Measurements from ENCODE around the gene SPI1. TPM values are rescaled to one million over a fixed set of nuclear protein-coding genes. Genes with fewer than 3 reads are reported as not detected.

The SPI1 gene
- total RNA-seq, 2 donors from 2014 or later, result 7.5 to 10.9 TPM

GRCh38 chr11:47403135-47403534 lies 24.8 kb upstream of the SPI1 start:
- no peak overlapping the region for H3K4me3 ChIP-seq
- H3K4me1 ChIP-seq, result peaks cover 28% of the 10 kb centered on the region
- H3K27me3 ChIP-seq, result no peaks in the 10 kb centered on the region
- TF ChIP-seq CTCF (IDR thresholded peaks at IDR 0.05), result no peak
- no peak for TF ChIP-seq POLR2A (IDR thresholded peaks at IDR 0.05)
- no peaks in the 10 kb centered on the region for H3K9me3 ChIP-seq
- H3K27ac ChIP-seq, result no peak overlapping the region
- 56 to 66% methylated on average over 4 of the region's 4 CpGs for whole genome bisulfite sequencing, 2 donors
- ATAC-seq (no peak), DNase-seq (no peak)
- intact Hi-C loops (cut with DNase I), result no loop called here
- no peaks in the 10 kb centered on the region for H3K36me3 ChIP-seq (replicated peaks in 1 of 2; ENCODE audit: insufficient read depth in 1 of 2, low read depth in 2 of 2)

DNA sequence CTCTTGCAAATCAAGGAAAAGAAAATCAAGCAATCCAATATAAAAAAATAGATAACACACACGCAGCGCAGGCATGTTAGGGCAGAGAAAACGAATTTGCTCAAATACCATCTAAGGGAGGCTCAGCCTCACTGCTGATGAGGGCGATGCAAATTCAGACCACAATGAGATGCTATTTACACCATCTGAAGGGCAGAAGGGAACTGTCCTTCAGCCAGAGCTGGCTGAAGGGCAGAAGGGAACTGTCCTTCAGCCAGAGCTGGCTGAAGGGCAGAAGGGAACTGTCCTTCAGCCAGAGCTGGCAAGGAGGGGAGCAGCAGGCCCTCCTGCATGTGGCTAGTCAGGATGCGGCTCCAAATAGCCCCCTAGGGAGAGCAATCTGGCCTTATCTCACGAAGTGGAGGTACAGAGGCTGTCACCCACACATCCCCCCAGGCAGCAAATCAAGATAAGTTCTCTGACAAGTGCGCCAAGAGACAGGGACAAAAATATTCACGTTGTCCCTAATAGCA lies 22.5 kb upstream of the SPI1 start:
- TF ChIP-seq POLR2A (IDR thresholded peaks at IDR 0.05) (no peak), CTCF (IDR thresholded peaks at IDR 0.05) (no peak)
- Histone ChIP-seq H3K4me1 (peaks cover 16% of the 10 kb centered on the region), H3K27ac (peak overlapping the region in 3 of 4 donors; percentile 62 to 80 (median 78)), H3K36me3 (replicated peaks in 1 of 2; ENCODE audit: insufficient read depth in 1 of 2, low read depth in 2 of 2) (no peaks in the 10 kb centered on the region), H3K27me3 (no peaks in the 10 kb centered on the region), H3K4me3 (no peak overlapping the region), H3K9me3 (no peaks in the 10 kb centered on the region)
- DNase-seq (no peak), ATAC-seq (peak; percentile 9)
- WGBS, 2 donors, result 25 to 33% methylated on average over 6 to 8 of the region's 8 CpGs
- intact Hi-C loops (cut with DNase I), result no loop called here

DNA sequence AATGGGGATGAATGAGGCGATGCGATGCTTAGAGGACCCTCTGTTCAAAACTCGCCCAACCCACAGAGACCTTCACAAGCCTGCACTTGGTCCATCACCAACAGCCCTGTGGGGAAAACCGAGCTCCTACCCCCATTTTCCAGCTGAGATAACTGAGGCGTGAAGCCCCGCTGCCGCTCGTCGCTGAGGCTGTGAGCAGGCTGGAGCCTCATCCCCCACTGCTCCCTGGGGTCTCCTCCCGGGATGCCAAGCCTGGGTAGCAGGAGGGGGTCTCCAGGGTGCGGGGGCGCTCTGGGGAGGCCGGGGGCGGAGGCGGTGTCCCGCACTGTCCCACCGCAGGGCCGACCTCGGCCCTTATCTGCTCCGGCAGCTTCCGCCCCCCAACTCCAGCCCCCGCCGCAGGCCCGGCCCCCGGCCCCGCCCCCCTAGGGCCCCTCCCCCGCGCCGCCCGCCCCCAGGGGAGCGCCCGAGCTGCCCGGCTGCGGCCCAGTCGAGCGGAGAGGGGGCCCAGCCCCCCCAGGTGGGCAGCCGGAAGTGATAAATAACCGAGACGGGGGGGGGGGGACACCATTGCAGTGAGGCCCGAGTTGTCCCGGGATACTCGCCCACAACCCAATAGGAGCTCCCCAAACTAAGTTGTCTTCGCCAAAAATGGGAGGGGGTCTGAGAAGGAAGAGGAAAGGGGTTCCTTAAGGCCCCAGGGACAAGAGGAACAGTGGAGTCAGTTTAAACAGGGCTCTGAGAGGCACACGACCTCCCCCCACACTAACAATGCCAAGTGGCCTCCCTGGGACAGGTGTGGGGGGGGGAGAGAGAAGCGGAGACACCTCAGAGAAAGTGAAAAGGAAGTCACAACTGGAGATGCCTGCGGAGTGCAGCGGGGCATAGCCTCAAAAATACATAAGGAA lies 21.8 kb upstream of the SPI1 start:
- 7 to 15% methylated on average over 11 to 27 of the region's 47 CpGs for WGBS, 2 donors

GRCh38 chr11:47398551-47398950 lies 20.2 kb upstream of the SPI1 start:
- no peak overlapping the region for H3K4me3 ChIP-seq
- intact Hi-C loops (cut with DNase I), result no loop called here
- no peak for ATAC-seq
- no peaks in the 10 kb centered on the region for H3K9me3 ChIP-seq
- TF ChIP-seq CTCF (IDR thresholded peaks at IDR 0.05), result no peak
- no peak for TF ChIP-seq POLR2A (IDR thresholded peaks at IDR 0.05)
- DNase-seq, result no peak
- H3K27me3 ChIP-seq, result no peaks in the 10 kb centered on the region
- H3K36me3 ChIP-seq (replicated peaks in 1 of 2; ENCODE audit: insufficient read depth in 1 of 2, low read depth in 2 of 2), result no peaks in the 10 kb centered on the region
- peaks cover 16% of the 10 kb centered on the region for H3K4me1 ChIP-seq
- H3K27ac ChIP-seq, result no peak overlapping the region
- 100% methylated on average over 1 of the region's 1 CpG for whole genome bisulfite sequencing, 2 donors

More for the DNA sequence above, 21.8 kb upstream of the SPI1 start:
- H3K27ac ChIP-seq, result peak overlapping the region; percentile 52 to 80 (median 70)
- peak; percentile 78 for ATAC-seq
- no peaks in the 10 kb centered on the region for H3K27me3 ChIP-seq
- intact Hi-C loops (cut with DNase I), result no loop called here
- peak overlapping the region; percentile 10 to 20 for H3K4me3 ChIP-seq
- H3K36me3 ChIP-seq (replicated peaks in 1 of 2; ENCODE audit: insufficient read depth in 1 of 2, low read depth in 2 of 2), result no peaks in the 10 kb centered on the region
- peak in 1 of 4 donors; percentile 52 for DNase-seq
- H3K4me1 ChIP-seq, result peaks cover 16% of the 10 kb centered on the region
- TF ChIP-seq CTCF (IDR thresholded peaks at IDR 0.05) (no peak), POLR2A (IDR thresholded peaks at IDR 0.05) (peak in 2 of 3 donors; percentile 49 to 60)
- H3K9me3 ChIP-seq, result no peaks in the 10 kb centered on the region

Data from body of pancreas (tissue), 4 donors.